Parathyroid adenoma (tissue), 2 donors: Measurements from ENCODE around the gene TYK2.

Experiments
- H2AFZ ChIP-seq: fragments of 300-600 bp; sonication (generic); one replicate; pipeline ENCODE4 v1.7.0; 2017; ENCODE audit warnings: antibody characterized with exemption, mild to moderate bottlenecking
- H3K27ac ChIP-seq: fragments of 300-600 bp; sonication (generic); one replicate; pipeline ENCODE4 v1.7.0; 2017
- H3K27me3 ChIP-seq: fragments of 300-600 bp; sonication (generic); one replicate; pipeline ENCODE4 v1.7.0; 2017; ENCODE audit warnings: low read length; ENCODE audit not compliant: control insufficient read depth, insufficient read depth
- H3K36me3 ChIP-seq: fragments of 300-600 bp; sonication (generic); one replicate; pipeline ENCODE4 v1.7.0; 2017; ENCODE audit warnings: low read length; ENCODE audit not compliant: control insufficient read depth, insufficient read depth
- H3K4me1 ChIP-seq: fragments of 300-600 bp; sonication (generic); one replicate; pipeline ENCODE4 v1.7.0; 2017; ENCODE audit warnings: control low read depth
- H3K4me2 ChIP-seq: fragments of 300-600 bp; sonication (generic); one replicate; pipeline ENCODE4 v1.7.0; 2017; ENCODE audit warnings: low read length
- H3K4me3 ChIP-seq: fragments of 300-600 bp; sonication (generic); one replicate; pipeline ENCODE4 v1.7.0; 2017; ENCODE audit warnings: low read depth, low read length
- H3K79me2 ChIP-seq: fragments of 300-600 bp; sonication (generic); one replicate; pipeline ENCODE4 v1.7.0; 2017; ENCODE audit warnings: control low read depth
- H3K9ac ChIP-seq: fragments of 300-600 bp; sonication (generic); one replicate; pipeline ENCODE4 v1.7.0; 2017; ENCODE audit warnings: mild to moderate bottlenecking
- H3K9me3 ChIP-seq: fragments of 300-600 bp; sonication (generic); one replicate; pipeline ENCODE4 v1.7.0; 2017; ENCODE audit warnings: low read length; ENCODE audit not compliant: control insufficient read depth
- TF ChIP-seq, protein P1 (sequence below): fragments of 300-600 bp; sonication (generic); IDR thresholded peaks from one replicate; pipeline ENCODE4 v1.7.0; 2017; ENCODE audit warnings: antibody characterized with exemption, mild to moderate bottlenecking
- donor health status: primary hyperparathyroidism.

TYK2 gene

DNA sequence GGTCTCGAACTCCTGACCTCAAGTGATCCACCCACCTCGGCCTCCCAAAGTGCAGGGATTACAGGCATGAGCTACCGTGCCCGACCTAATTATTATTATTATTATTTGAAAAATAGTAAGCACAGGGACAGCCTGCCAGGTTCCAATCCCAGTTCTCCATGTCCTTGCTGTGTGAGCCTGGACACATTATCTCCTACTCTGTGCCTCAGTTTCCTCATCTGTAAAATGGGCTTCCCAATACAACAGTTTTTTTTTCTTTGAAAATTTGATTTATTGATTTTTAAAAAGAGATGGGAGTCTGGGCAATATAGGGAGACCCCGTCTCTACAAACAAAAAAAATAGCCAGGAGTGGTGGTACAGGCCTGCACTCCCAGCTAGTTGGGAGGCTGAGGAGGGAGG is 74.0 kb downstream of the TYK2 start:
- Histone ChIP-seq H3K27ac (no peak overlapping the region), H3K9me3 (no peaks in the 10 kb centered on the region), H3K27me3 (no peaks in the 10 kb centered on the region), H3K9ac (no peak overlapping the region), H2AFZ (no peak overlapping the region), H3K4me1 (no peaks in the 10 kb centered on the region), H3K79me2 (no peaks in the 10 kb centered on the region), H3K36me3 (no peaks in the 10 kb centered on the region), H3K4me3 (no peak overlapping the region), H3K4me2 (no peak overlapping the region)
- TF ChIP-seq, protein P1, sequence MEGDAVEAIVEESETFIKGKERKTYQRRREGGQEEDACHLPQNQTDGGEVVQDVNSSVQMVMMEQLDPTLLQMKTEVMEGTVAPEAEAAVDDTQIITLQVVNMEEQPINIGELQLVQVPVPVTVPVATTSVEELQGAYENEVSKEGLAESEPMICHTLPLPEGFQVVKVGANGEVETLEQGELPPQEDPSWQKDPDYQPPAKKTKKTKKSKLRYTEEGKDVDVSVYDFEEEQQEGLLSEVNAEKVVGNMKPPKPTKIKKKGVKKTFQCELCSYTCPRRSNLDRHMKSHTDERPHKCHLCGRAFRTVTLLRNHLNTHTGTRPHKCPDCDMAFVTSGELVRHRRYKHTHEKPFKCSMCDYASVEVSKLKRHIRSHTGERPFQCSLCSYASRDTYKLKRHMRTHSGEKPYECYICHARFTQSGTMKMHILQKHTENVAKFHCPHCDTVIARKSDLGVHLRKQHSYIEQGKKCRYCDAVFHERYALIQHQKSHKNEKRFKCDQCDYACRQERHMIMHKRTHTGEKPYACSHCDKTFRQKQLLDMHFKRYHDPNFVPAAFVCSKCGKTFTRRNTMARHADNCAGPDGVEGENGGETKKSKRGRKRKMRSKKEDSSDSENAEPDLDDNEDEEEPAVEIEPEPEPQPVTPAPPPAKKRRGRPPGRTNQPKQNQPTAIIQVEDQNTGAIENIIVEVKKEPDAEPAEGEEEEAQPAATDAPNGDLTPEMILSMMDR: no peak

DNA sequence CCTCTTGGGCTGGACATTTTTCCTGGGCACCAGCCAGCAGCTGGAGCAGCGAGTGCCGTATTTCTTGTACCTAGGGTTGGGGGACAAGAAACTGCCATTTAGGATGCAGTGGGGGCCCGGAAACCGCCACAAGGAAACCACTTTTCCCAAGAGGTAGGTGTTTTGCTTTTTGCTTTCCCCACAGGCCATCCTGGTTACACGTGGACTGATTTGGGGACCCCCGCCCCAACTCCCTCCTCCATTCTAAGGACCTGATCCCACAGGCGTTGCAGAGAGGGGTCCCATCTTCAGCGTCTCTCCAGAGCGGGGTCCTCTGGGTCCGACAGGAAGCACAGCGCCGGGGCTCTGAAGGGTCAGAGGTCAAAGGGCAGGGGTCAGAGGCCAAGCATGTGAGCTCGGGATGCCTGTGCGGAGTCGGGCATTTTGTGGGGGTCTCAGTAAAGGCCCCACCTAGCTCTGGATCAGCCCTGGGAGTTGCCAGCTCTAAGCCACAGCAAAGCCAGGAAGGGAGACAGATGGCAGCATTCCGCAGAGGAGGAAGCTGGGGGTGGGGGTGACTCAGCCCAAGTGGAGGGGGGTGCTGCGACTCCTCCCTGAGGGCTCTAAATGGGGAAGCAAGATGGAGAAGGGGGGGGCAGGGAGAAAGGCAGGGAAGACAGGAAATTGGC is 75.1 kb downstream of the TYK2 start:
- Histone ChIP-seq H3K4me3 (no peak overlapping the region), H3K79me2 (no peaks in the 10 kb centered on the region), H2AFZ (no peak overlapping the region), H3K4me1 (no peaks in the 10 kb centered on the region), H3K27ac (no peak overlapping the region), H3K9me3 (no peaks in the 10 kb centered on the region), H3K9ac (no peak overlapping the region), H3K4me2 (no peak overlapping the region), H3K36me3 (no peaks in the 10 kb centered on the region), H3K27me3 (no peaks in the 10 kb centered on the region)
- TF ChIP-seq, protein P1: no peak
